ENCODE data around the gene ZNF524. TPM values are rescaled to one million over a fixed set of nuclear protein-coding genes. Genes with fewer than 3 reads are reported as not detected.

ZNF524 gene
- total and polyA plus RNA-seq, 10 of the 15 experiments (the other 5 are each of a cell fraction or from before 2014, with no cell fraction given) = 0.47 to 18.6 (median 12.4) TPM; not detected in 1

DNA sequence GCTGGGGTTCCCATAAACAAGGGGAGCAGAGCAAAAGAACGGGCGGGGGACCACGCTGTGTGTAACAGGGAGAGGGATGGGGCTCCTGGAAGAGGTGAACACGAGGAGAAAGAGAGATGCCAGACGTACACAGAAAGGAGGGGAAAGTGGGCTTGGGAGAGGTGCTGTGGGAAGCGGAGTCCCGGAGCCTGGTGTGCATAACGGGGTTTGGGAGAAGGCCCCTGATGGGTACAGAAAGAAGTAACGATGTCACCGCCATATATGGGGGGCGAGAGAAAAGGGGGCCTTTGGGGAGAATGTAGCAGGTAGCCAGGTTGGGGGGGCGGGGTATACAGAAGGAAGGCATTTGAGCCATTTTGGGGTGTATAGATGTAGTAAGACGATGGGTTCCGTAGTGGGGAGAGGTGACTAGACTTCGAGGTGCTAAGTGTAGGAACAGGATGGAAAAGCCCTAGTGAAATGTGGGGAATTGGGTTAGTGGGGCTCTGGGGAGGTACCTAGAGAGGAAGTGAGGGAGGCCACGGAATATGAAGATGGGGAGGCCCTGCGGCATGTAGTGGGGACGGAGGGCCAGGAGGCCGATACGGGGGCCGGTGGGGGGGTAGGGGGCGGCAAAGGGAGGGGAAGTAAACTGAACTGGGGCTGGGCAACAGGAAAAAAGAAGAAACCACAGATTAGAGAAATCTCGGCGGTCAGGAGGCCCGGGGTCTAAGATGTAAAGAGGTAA lies 41.5 kb downstream of the ZNF524 start (continued):
- TF ChIP-seq RB1 (IDR thresholded peaks at IDR 0.05; ENCODE audit: borderline replicate concordance) (no peak), YY1 (IDR thresholded peaks at IDR 0.05; ENCODE audit: low read depth, low read length) (0 out of 2 replicates have a peak, but pooled peaks have one; percentile 17), MTA3 (IDR thresholded peaks at IDR 0.05; ENCODE audit: borderline replicate concordance, low read length) (peak; percentile 67; the same call in 1 of the 2 replicates), MLLT1 (IDR thresholded peaks at IDR 0.05) (0 out of 2 replicates have a peak, but pooled peaks have one; percentile 28), KAT2A (conservative IDR thresholded peaks at IDR 0.05; ENCODE audit: control insufficient read depth, low read depth, low read length) (no peak), NBN (IDR thresholded peaks at IDR 0.05) (peak; percentile 56; the same call in 1 of the 2 replicates), SMAD5 (IDR thresholded peaks at IDR 0.05; ENCODE audit: low read depth) (0 out of 2 replicates have a peak, but pooled peaks have one; percentile 37), HDGF (IDR thresholded peaks at IDR 0.05) (0 out of 2 replicates have a peak, but pooled peaks have one; percentile 70), ETV6 (conservative IDR thresholded peaks at IDR 0.05 in 1 of 2, IDR thresholded peaks at IDR 0.05 in 1 of 2; ENCODE audit: borderline replicate concordance in 1 of 2, low read depth in 1 of 2) (no peak), TBL1XR1 (IDR thresholded peaks at IDR 0.05; ENCODE audit: low read depth, low read length) (no peak), ESRRA (IDR thresholded peaks at IDR 0.05; ENCODE audit: low read length) (no peak), FOXK2 (IDR thresholded peaks at IDR 0.05) (no peak), BCL11A (IDR thresholded peaks at IDR 0.05; ENCODE audit: low read depth, low read length) (no peak), RUNX3 (IDR thresholded peaks at IDR 0.05; ENCODE audit: low read length) (0 out of 2 replicates have a peak, but pooled peaks have one; percentile 23), TARDBP (IDR thresholded peaks at IDR 0.05; ENCODE audit: borderline replicate concordance) (no peak), RELA (IDR thresholded peaks at IDR 0.05; ENCODE audit: borderline replicate concordance, partially characterized antibody) (no peak), RCOR1 (conservative IDR thresholded peaks at IDR 0.05; ENCODE audit: low read depth, low read length) (no peak), CREM (IDR thresholded peaks at IDR 0.05; ENCODE audit: low read depth) (0 out of 2 replicates have a peak, but pooled peaks have one; percentile 10), SUPT20H (IDR thresholded peaks at IDR 0.05; ENCODE audit: borderline replicate concordance, control insufficient read depth, low read depth, low read length) (no peak), MTA2 (IDR thresholded peaks at IDR 0.05; ENCODE audit: low read depth) (no peak), POLR2AphosphoS5 (IDR thresholded peaks at IDR 0.05; ENCODE audit: low read length) (no peak), GABPA (IDR thresholded peaks at IDR 0.05; ENCODE audit: low read depth) (no peak; the same call in 1 of the 2 replicates), PBX3 (IDR thresholded peaks at IDR 0.05; ENCODE audit: insufficient replicate concordance, low read depth, low read length) (peak; percentile 5), SRF (IDR thresholded peaks at IDR 0.05; ENCODE audit: low read depth in 2 of 2, low read length in 2 of 2) (peak in 1 of 2 experiments; percentile 64; a peak in 1 of 4 replicates), FOXM1 (IDR thresholded peaks at IDR 0.05; ENCODE audit: low read depth, low read length) (no peak)
- TF ChIP-seq, protein P1, sequence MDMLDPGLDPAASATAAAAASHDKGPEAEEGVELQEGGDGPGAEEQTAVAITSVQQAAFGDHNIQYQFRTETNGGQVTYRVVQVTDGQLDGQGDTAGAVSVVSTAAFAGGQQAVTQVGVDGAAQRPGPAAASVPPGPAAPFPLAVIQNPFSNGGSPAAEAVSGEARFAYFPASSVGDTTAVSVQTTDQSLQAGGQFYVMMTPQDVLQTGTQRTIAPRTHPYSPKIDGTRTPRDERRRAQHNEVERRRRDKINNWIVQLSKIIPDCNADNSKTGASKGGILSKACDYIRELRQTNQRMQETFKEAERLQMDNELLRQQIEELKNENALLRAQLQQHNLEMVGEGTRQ (IDR thresholded peaks at IDR 0.05; ENCODE audit: borderline replicate concordance, low read depth, low read length) = no peak

Data from GM12878 (cell line).